ENCODE measurements around the gene ATF5.
A peak's percentile ranks its signal among the peaks of the same experiment; 100 is the strongest.
"Not testable (repeated sequence)": the region's sequence is repeated elsewhere in the genome, so short reads cannot be mapped to it uniquely, and the experiment has no call there.

ATF5 gene

DNA sequence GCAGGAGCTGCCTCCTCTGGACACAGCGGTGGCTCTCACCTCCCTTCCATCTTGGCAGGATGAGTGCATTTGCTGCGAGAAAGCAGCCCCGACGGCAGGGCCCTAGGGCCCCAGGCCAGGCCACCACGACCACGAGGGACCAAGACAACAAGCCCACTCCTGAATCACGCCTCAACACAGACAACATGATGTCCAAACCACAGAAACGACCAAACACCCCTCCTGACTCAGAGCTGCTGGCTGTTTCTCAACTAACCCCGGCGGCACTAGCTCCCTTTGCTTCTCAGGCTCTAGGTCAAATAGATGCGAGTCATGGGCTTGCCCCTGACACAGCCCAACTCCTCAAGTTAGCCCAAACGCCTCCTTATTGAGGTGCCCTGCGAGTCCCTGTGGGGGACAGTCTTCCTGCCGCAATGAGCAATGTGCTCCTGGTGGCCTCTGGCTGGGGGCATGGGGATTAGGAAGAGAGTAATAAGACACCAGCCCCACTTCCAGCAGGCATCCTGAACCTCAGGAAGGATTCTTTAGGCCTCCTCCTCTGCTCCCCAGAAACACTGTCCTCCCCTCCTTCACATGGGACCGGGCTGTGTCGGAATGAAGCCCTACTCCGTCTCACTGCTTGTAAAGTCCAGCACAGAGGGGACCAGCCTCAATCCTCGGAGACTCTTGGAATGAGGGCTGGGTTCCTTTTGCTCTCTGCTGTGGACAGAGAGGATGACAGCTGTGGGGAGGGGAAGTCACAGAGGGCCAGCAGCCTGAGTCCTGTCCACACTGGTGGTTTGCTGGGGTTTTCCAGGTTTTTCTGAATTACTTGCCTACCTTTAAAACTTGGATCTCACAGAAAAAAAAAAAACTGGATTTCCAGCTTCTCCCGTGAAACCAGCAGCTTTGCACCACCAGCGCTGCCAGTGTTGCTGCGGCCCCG, 6.9 kb upstream of the ATF5 start:
- FAIRE-seq (no peak), DNase-seq (ENCODE audit: insufficient read length, low spot score) (no peak)

DNA sequence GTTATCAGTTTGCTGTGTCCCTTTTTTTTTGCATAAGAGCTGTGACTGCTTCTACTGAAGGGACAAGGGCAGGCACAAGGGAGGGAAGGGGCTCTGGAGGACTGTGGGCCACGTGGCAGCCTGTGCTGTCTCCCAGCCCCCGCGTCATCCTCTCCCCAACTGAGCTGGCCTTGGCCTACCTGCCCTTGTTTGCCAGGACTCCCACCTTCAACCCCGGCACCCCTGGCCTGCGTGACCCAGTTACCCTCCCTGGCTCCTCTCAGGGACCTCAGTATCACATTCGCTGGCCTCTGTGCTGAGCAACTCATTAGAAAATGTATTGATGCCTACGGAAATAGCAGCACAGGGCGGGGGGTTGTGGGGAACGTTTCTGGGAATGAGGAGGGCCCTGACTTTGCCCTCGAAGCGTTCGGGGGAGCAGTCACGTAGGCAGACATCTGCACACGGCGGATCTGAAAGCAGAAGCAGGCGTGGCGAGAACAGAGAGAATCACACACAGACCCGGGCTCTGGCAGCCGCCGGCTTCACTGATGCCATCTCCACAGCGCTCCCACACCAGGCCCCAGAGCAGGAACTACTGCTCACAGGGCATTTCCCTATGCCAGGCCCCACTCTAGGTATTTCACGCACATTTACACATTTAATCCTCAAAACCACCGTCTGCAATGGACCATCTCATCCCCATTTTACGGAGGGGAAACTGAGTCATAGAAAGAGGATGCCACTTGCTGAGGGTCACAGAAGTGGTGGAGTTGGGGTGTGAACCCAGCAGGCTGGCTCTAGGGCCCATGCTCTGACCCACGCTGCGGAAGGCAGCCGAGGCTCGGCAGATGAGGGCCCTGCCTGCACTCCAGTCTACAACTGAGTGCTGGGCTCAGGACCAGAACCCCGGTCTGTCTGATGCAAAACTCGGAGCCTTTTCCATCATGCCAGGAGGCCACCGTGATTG, 5.7 kb upstream of the ATF5 start:
- FAIRE-seq (no peak), DNase-seq (ENCODE audit: insufficient read length, low spot score) (no peak)

DNA sequence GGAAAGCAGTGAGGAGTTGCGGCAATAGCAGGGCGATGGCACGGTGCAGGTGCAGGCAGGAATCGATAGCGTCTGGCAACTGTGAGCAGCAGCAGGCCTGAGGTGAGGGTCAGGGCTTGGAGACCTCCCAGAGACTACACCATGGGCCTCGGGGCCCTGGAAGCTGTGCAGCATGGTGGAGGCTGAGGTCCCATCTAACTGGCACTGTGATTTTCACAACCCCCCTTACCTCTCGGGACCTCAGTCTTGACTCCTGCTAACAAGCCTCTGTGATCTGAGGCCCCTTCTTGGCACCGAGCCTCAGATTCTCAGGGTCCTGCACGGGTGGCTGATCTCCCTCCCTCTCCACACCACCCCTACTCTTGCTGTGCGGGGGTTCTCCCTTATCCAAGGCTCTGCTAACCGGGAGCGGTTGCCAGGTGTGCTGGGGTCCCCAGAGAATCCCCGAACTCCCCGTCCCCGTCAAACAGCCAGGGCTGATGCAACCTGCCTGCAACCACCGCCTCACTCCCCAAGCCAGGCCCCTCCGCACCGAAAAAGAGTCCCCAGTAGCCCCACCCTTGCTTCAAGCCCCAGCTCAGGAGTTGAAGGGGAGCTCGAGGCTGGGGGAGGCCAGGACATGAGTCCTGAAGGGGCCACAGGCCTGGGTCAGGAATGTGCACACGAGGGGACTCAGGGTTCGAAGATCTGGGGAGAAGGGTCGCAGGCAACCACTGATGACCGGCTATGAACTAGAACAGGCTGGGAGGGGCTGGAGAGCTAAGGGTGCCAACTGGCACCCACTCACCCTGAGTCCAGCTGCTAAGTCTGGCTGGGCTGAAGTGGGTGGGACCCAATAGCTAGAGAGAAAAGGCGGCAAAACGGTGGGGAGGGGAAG, 4.8 kb upstream of the ATF5 start:
- no peak for DNase-seq (ENCODE audit: insufficient read length, low spot score)
- FAIRE-seq: no peak

DNA sequence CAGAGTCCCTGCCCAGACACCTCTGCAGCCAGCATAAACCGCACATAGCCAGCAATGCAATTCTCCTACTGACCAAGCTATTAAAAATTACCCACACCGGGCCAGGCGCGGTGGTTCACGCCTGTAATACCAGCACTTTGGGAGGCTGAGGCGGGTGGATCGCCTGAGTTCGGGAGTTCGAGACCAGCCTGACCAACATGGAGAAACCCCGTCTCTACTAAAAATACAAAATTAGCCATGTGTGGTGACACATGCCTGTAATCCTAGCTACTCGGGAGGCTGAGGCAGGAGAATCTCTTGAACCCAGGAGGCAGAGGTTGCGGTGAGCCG, 4.2 kb upstream of the ATF5 start:
- FAIRE-seq; DNase-seq (ENCODE audit: insufficient read length, low spot score): not testable (repeated sequence)

DNA sequence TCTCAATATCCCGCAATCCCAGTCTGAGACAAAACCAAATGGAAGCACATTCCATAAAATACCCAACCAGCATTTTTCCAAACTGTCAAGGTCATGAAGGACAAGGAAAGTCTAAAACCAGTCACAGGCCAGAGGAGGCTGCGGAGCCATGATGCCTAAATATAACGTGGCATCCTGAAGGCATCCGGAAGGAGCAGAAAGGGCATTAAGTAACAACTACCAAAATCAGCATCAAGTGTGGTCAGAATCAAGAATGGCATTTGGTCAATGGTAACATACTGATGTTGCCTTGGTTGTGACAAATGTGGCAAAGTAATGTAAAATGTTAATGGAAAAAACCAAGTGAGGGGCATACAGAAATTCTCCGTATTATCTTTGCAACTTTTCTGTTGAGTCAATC, 3.5 kb upstream of the ATF5 start:
- no peak for FAIRE-seq
- DNase-seq (ENCODE audit: insufficient read length, low spot score): no peak

DNA sequence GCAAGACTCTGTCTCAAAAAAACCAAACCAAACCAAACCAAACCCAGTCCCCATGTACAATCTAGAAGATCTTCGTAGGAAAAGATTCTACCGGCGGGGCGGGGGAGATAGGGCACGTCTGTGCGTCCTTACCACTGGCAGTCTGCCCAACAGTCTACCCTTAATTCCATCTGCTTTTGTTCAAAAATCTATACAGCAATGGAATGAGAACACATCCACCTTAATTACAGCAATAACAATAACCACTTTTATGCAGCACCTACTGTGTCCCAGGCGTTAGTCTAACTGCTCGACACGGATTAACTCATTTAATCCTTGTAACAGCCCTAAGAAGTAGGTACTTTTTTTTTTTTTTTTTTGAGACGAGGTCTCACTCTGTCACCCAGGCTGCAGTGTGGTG, 2.5 kb upstream of the ATF5 start:
- DNase-seq (ENCODE audit: insufficient read length, low spot score) (no peak), FAIRE-seq (no peak)

DNA sequence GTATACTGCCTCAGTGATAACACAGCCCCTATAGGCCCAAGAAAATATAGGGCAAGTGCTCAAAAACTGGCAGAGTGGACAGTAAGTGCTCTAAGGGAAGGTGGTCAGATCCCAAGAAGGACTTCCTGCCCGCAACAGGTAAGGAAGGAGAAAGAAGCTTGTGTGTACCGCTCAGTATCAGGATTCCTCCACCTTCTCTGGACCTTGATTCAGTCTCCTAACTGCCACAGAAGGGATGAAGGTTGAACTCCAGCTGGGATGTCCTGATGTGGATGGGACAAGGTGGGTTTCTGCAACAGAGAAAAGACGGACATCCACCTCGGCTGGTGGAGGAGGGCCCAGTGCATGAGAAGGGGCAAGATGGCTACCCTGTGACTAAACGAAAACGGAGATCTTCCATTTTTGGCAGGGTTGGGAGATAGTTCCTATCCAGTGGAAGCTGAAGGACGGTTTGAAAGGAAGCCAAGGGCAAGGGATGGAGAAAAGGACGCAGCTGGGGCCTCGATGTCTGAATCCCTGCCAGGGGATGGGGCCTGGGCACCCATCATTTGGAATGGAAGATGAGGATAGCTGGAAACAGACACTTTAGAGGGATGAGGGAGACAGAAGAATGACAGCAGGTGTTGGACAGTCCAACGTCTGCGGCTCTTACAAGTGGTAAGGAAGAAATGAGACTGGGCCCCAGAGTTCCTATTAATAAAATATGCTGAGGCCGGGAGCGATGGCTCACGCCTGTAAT, 1.3 kb upstream of the ATF5 start:
- peak; percentile 70 for FAIRE-seq
- DNase-seq (ENCODE audit: insufficient read length, low spot score): no peak

DNA sequence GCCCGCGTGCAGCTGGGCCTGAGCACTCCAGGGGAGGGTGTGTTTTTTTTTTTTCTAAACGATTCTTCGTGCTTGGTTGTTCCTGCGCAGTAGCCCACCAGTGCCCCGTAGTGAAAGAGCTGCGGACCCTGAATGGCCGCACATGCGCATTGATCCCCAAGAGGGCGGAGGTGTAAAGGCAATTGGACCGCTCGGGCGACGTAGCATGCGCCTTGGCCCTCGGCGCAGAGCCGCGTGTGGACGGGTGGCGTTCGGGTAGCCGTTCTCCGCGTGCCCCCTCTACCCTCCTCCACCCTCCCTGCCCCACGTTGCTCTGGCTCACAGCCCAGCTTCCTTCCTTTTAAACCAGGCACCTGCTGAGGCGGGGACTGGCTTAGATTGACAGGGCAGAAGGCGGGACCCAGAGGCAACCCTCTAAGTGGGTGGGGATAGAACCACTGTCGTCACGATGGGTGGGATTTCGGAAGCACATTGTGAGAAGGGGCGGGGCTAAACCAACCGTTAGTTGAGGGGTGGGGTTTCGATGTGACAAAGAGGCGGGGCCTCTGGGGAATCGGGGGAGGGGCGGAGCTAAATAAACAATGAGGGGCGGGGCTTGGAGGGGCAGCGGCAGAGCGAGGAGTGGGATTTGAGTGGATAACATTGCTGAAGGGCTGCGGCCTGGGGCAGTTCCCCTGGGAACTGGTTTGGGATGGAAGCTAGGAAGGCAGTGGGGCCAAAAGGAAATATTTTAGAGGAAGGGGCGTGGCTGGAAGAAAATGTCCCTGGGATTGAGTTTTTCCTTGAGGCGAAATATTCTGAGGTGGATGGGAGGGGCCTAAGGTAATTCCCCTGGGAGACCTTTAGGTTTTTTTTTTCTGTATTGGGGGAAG, 842 bp downstream of the ATF5 start:
- FAIRE-seq: peak; percentile 99

DNA sequence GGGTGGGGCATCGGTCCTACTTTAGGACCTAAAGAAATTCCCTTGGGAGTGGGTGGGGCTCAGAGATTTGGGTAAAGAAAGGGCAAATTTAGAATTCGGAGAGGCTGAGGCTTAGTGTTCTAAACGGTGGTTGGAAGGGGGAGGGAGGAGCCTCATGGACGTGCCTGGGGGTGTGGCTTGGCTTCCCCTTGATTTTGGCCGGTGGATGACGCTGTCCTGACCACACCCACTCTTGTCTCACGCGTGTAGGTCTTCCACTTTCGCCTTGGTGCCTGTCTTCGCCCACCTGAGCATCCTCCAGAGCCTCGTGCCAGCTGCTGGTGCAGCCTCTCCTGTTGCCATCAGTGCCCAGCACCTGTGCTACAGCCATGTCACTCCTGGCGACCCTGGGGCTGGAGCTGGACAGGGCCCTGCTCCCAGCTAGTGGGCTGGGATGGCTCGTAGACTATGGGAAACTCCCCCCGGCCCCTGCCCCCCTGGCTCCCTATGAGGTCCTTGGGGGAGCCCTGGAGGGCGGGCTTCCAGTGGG, 1.5 kb downstream of the ATF5 start:
- DNase-seq (ENCODE audit: insufficient read length, low spot score) (no peak), FAIRE-seq (no peak)

More for the DNA sequence above, 842 bp downstream of the ATF5 start:
- peak; percentile 78 for DNase-seq (ENCODE audit: insufficient read length, low spot score)

DNA sequence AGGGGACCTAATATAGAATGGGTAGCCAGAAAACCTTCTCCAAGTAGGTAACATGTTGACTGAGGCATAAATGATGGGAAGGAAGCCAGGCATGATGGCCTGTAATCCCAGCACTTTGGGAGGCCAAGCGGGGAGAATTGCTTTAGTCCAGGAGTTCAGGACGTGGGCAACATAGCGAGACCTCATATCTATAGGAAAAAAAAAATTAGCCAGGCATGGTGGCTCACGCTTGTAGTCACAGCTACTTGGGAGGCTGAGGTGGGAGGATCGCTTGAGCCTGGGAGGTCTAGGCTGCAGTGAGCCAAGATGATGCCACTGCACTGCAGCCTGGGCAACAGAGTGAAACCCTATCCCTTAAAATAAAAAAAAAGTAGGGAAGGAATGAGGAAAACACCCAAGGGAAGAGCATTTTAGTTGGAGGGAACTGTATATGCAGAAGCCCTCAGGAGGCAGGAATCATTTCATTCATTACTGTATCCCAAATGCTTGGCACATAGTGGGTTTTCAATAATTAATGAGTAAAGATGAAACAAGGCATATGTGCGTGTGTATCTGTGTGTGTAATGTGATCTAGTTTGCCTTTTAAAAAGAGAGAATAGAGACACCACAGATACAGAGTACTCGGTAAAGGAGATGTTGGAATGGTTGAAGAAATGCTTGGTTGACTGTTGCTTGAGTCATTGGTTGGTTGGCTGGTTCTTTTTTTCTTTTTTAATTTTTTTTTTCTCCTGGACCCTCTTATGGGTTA, 2.5 kb downstream of the ATF5 start:
- no peak for FAIRE-seq
- DNase-seq (ENCODE audit: insufficient read length, low spot score): no peak

DNA sequence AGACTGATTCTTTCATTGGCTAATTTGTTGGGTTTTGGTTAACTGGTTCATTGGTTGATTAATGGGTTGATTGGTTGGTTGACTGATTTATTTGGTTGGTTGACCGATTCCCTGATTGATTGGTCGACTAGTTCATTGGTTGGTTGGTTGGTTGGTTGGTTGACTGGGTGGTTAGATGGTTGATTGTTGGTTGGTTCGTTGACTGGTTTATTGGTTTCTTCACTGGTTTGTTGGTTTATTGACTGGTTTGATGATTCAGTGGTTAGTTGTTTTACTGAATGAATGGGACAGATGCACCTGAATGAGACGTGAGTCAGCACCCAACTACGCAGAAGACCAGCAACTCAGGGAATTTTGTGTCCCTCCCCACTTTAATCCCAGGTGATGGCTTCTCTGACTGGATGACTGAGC, 3.0 kb downstream of the ATF5 start:
- DNase-seq (ENCODE audit: insufficient read length, low spot score) (no peak), FAIRE-seq (no peak)

DNA sequence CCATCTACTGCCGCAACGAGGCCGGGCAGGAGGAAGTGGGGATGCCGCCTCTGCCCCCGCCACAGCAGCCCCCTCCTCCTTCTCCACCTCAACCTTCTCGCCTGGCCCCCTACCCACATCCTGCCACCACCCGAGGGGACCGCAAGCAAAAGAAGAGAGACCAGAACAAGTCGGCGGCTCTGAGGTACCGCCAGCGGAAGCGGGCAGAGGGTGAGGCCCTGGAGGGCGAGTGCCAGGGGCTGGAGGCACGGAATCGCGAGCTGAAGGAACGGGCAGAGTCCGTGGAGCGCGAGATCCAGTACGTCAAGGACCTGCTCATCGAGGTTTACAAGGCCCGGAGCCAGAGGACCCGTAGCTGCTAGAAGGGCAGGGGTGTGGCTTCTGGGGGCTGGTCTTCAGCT, 3.7 kb downstream of the ATF5 start:
- no peak for FAIRE-seq
- no peak for DNase-seq (ENCODE audit: insufficient read length, low spot score)

DNA sequence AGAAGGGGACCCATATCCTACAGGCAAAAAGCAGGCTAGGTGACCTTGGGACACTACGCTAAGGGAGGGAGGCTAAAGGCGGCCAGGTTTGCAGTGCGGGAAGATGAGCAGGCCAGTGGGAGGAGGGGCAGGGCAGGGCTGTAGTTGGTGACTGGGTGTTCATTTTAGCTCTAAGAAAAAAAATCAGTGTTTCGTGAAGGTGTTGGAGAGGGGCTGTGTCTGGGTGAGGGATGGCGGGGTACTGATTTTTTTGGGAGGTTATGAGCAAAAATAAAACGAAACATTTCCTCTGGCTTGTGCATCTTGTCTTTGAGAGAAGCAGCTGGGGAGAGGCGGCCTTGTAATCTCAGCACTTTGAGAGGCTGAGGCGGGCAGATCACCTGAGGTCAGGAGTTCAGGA, 4.6 kb downstream of the ATF5 start:
- DNase-seq (ENCODE audit: insufficient read length, low spot score): no peak
- no peak for FAIRE-seq

DNA sequence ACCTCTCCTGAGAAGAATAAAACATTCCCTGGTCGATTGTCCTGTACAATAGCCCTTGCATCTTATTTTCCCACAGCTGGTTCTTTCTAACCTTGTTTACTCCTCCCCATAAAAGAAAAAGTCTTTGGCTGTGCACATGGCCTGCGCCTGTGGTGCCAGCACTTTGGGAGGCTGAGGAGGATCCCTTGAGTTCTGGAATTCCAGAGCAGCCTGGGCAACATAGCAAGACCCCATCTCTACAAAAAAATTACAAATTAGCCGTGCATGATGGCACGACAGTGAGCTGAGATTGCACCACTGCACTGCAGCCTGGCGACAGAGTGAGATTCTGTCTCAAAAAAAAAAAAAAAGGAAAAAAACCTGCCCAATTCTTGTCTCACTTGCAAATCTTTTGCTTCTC, 7.5 kb downstream of the ATF5 start:
- no peak for FAIRE-seq
- no peak for DNase-seq (ENCODE audit: insufficient read length, low spot score)

DNA sequence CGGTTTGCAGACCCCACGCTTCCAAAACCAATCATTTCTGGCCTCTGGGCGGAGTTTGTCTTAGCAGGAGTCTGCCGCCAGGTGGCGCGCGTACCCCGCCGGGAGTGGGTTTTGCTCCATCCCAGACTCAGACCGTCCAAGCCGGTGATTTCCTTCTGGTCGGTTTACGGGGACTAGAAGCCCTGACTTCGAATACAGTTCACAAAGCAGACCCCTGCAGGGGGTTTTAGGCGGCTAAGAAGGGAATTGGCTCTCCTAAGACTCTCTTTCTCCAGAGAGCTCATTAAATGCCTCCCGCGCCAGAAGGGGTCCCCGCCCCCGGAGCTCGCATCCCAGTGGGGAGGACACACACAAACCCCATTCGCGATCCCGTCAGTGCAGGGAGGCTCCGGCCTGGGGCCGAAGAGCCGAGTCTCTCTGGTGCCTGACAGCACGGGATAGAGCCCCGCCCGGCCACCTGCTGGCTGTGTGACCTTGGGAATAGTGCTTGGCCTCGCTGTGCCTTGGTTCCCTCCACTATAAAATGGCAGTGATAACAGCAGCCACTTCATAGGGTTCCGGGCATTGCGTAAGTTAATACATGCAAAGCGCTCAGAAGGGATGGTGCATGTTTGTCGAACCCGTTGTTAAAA, 8.9 kb downstream of the ATF5 start:
- FAIRE-seq: peak; percentile 76
- DNase-seq (ENCODE audit: insufficient read length, low spot score): peak; percentile 62

DNA sequence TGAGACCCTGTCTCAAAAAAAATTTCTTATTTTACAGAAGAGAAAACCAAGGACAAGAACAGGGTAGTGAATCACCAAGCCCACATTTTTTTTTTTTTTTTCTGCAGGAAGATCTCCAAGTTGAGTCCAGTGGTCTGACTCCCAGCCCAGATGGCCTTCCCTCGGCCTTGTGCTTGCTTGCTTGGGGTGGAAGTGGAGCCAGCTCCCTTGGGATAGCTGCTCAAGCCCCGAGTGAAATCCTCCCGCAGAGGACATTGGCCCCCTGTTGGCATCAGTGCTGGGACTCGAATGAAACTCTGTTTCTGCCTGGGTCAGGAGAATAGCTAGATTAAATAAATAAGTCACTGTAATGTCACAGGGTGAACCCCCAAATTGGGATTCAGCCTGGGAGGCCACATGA, 9.7 kb downstream of the ATF5 start:
- FAIRE-seq: no peak

DNA sequence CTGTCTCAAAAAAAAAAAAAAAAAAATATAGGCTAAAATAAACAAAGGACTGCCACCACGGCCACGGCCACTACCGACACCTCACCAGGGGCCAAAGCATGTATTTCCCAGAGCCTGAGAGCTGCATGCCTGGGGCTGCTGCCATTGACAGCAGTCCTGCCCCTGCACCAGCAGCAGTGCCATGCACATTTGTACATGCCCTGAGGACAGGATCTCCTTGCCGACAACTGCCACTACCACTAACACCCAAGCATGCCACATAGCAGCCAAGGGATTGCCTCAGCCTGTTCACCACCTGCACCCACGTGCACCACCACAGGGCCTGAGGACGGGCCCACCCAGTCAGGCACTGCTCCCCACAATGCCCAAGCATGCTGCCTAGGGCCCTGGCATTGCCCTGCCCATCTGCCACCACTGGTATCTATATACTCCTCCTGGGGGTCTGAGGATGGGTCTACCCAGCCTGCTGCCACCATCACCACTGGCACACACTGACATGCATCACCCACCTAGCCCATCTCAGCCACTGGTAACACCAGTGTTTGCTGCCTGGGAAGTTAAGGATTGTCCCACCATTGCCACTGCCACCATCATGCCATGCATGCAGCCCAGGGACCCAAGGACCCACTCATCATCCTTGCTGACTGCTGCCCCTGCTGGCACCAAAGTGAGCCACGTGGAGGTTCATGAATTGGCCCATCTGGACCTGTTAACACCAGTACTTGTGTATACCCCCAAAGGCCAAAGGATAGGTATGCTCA, 10.9 kb downstream of the ATF5 start:
- FAIRE-seq: no peak
- DNase-seq (ENCODE audit: insufficient read length, low spot score): no peak

More for the DNA sequence above, 9.7 kb downstream of the ATF5 start:
- no peak for DNase-seq (ENCODE audit: insufficient read length, low spot score)
